HepG2 (cell line): ENCODE results near the gene TBC1D10B. TPM values are rescaled to one million over a fixed set of nuclear protein-coding genes. Genes with fewer than 3 reads are reported as not detected.
A peak's percentile ranks its signal among the peaks of the same experiment; 100 is the strongest.

Source experiments
- ATAC-seq: fragments of 200-7000 bp; cut with Tn5 transposase; 3 replicates; pipeline ENCODE4 v1.9.1; 2020; ENCODE audit warnings: mild to moderate bottlenecking, moderate library complexity
- BruUV-seq: library from RNA; stranded (reverse); fragments of 400-500 nt; replicated peaks from 2 replicates; lab custom pipeline; 2021; lab: Mats Ljungman, UMichigan
- CTCF ChIA-PET: fragments of 300-600 bp; formaldehyde crosslinking; extraction: SDS; loops from one replicate; lab custom pipeline; 2021; ENCODE audit warnings: low total read pairs, inconsistent platforms, low intra/inter-chr PET ratio; lab: Yijun Ruan, JAX
- POLR2A ChIA-PET: fragments of 350-600 bp; sonication (Branson Sonifier 250); formaldehyde crosslinking; loops from one replicate; lab custom pipeline; 2020; ENCODE audit warnings: antibody characterized with exemption, inconsistent platforms; lab: Yijun Ruan, JAX
- DNase-seq: peaks from one replicate; pipeline ENCODE4 v3.0.0-alpha.2; 2015; ENCODE audit warnings: low spot score
- FAIRE-seq: peaks from 3 replicates; lab custom pipeline; 2011; peaks lifted over from hg19 to GRCh38; lab: Jason Lieb, UNC
- H2AFZ ChIP-seq: one replicate; pipeline ENCODE4 v1.6.1; 2011; ENCODE audit warnings: low read length, inconsistent platforms
- H3K27ac ChIP-seq: fragments of 300-600 bp; 3 replicates; pipeline ENCODE4 v1.8.0; 2011; ENCODE audit warnings: mixed run types, mild to moderate bottlenecking, mixed read lengths, low read length, inconsistent platforms; ENCODE audit not compliant: insufficient read depth; ENCODE audit errors: extremely low read length
- H3K27me3 ChIP-seq, 2 experiments: fragments of 200-600 bp in 1 of 2; 2 replicates in 1 of 2; 3 replicates in 1 of 2; pipeline versions ENCODE4 v1.6.0 to v1.8.0; 2011; ENCODE audit warnings: low read length in 2 of 2, mild to moderate bottlenecking in 2 of 2, moderate library complexity in 2 of 2, inconsistent platforms in 1 of 2; ENCODE audit not compliant: insufficient read depth in 2 of 2, control insufficient read depth in 1 of 2
- H3K36me3 ChIP-seq, 2 experiments: fragments of 200-600 bp in 1 of 2; replicated peaks in 1 of 2; 2 replicates in 1 of 2; 3 replicates in 1 of 2; pipeline versions ENCODE4 v1.5.1 to v1.8.0; 2011; ENCODE audit warnings: low read length in 2 of 2, inconsistent platforms in 1 of 2; ENCODE audit not compliant: insufficient read depth in 2 of 2, control insufficient read depth in 1 of 2
- H3K4me1 ChIP-seq: 2 replicates; pipeline ENCODE4 v1.5.1; 2012; ENCODE audit warnings: low read length, inconsistent platforms; ENCODE audit not compliant: insufficient read depth
- H3K4me2 ChIP-seq: 2 replicates; pipeline ENCODE4 v1.6.0; 2011; ENCODE audit warnings: low read depth, low read length, inconsistent platforms
- H3K4me3 ChIP-seq, 3 experiments: fragments of 200-600 bp in 1 of 3; sonication (generic), shearing (Covaris generic) in 1 of 3; replicated peaks in 1 of 3; 2 replicates each; pipeline ENCODE4 v1.5.1; 2011 to 2016; ENCODE audit warnings: low read length in 3 of 3, inconsistent platforms in 2 of 3, low read depth in 2 of 3, mild to moderate bottlenecking in 2 of 3, control low read depth in 1 of 3, mixed read lengths in 1 of 3; ENCODE audit not compliant: insufficient read depth in 1 of 3
- H3K79me2 ChIP-seq: one replicate; pipeline ENCODE4 v1.6.1; 2011; ENCODE audit warnings: low read length, inconsistent platforms; ENCODE audit not compliant: insufficient read depth
- H3K9ac ChIP-seq: 2 replicates; pipeline ENCODE4 v1.6.0; 2011; ENCODE audit warnings: mild to moderate bottlenecking, low read depth, low read length, inconsistent platforms; ENCODE audit not compliant: insufficient read depth
- H3K9me3 ChIP-seq: 2 replicates; pipeline ENCODE4 v1.5.1; 2012; ENCODE audit warnings: mild to moderate bottlenecking, low read length
- H4K20me1 ChIP-seq: 2 replicates; pipeline ENCODE4 v1.6.0; 2011; ENCODE audit warnings: inconsistent platforms, mild to moderate bottlenecking, low read length, moderate library complexity; ENCODE audit not compliant: insufficient read depth
- ARID2 ChIP-seq: sonication (generic); formaldehyde crosslinking; IDR thresholded peaks from 2 replicates; pipeline ENCODE4 v1.8.1; 2022; ENCODE audit warnings: mild to moderate bottlenecking, missing genetic modification reagents, borderline replicate concordance
- BORCS8-MEF2B ChIP-seq: sonication (generic); formaldehyde crosslinking; IDR thresholded peaks from 2 replicates; pipeline ENCODE4 v1.8.0; 2022; ENCODE audit warnings: mild to moderate bottlenecking, missing genetic modification reagents
- FOSL2 ChIP-seq: sonication (generic); formaldehyde crosslinking; IDR thresholded peaks from 2 replicates; pipeline ENCODE4 v1.4.0; 2020; ENCODE audit warnings: missing genetic modification reagents
- FOXP1 ChIP-seq, 2 experiments: fragments of 450-650 bp in 1 of 2; IDR thresholded peaks; 2 replicates each; pipeline ENCODE4 v1.6.1; 2017 to 2018; ENCODE audit warnings: antibody characterized with exemption in 1 of 2
- HNRNPH1 ChIP-seq: fragments of 200-400 bp; formaldehyde crosslinking; optimal IDR thresholded peaks from 2 replicates; pipeline ENCODE3; 2017; ENCODE audit warnings: mild to moderate bottlenecking, low read depth, low read length
- KDM2A ChIP-seq: sonication (generic); formaldehyde crosslinking; IDR thresholded peaks from 2 replicates; pipeline ENCODE4 v1.4.0; 2020; ENCODE audit warnings: low read depth, missing genetic modification reagents, borderline replicate concordance
- NFATC3 ChIP-seq: sonication (generic); formaldehyde crosslinking; IDR thresholded peaks from 2 replicates; pipeline ENCODE4 v1.5.1; 2020; ENCODE audit warnings: mild to moderate bottlenecking, missing genetic modification reagents
- NFIC ChIP-seq: IDR thresholded peaks from 2 replicates; pipeline ENCODE4 v1.6.1; 2012; ENCODE audit warnings: mild to moderate bottlenecking, low read length, inconsistent platforms
- NONO ChIP-seq, 2 experiments: fragments of 450-650 bp in 1 of 2; sonication (generic) in 1 of 2; formaldehyde crosslinking in 1 of 2; IDR thresholded peaks in 1 of 2; conservative IDR thresholded peaks in 1 of 2; 2 replicates each; pipeline versions ENCODE4 v1.6.1 to v1.8.0; 2017 to 2022; ENCODE audit warnings: mild to moderate bottlenecking in 1 of 2, missing genetic modification reagents in 1 of 2, moderate library complexity in 1 of 2
- NR2F6 ChIP-seq, 2 experiments: IDR thresholded peaks; 2 replicates each; pipeline ENCODE4 v1.6.1; 2016; ENCODE audit warnings: antibody characterized with exemption in 1 of 2, mild to moderate bottlenecking in 1 of 2
- REXO4 ChIP-seq: sonication (generic); formaldehyde crosslinking; IDR thresholded peaks from 2 replicates; pipeline ENCODE4 v1.8.0; 2022; ENCODE audit warnings: missing genetic modification reagents, mild to moderate bottlenecking, borderline replicate concordance
- YEATS2 ChIP-seq: sonication (generic); formaldehyde crosslinking; IDR thresholded peaks from 2 replicates; pipeline ENCODE4 v1.4.0; 2020; ENCODE audit warnings: missing genetic modification reagents, borderline replicate concordance
- ZNF331 ChIP-seq: sonication (generic); formaldehyde crosslinking; IDR thresholded peaks from 2 replicates; pipeline ENCODE4 v1.4.0; 2020; ENCODE audit warnings: missing genetic modification reagents
- ZNF761 ChIP-seq: sonication (generic); formaldehyde crosslinking; conservative IDR thresholded peaks from 2 replicates; pipeline ENCODE4 v1.4.0; 2020; ENCODE audit warnings: mild to moderate bottlenecking, missing genetic modification reagents
- ZNF773 ChIP-seq: sonication (generic); formaldehyde crosslinking; IDR thresholded peaks from 2 replicates; pipeline ENCODE4 v1.4.0; 2020; ENCODE audit warnings: missing genetic modification reagents, borderline replicate concordance
- WGBS: methylation state at CpG from one replicate; pipeline ENCODE4 v1.1.6; 2017; ENCODE audit warnings: low lambda C conversion rate; 5-methylcytosine and 5-hydroxymethylcytosine counted together
- in situ Hi-C: cut with HindIII; loops from 2 replicates; pipeline ENCODE4 v1.10.0; 2017; ENCODE audit warnings: low pct_unique_long_range_greater_than_20kb; ENCODE audit not compliant: extremely low pct_ligation_motif_present
- intact Hi-C: fragments of 100-400 bp; cut with micrococcal nuclease; formaldehyde crosslinking; loops from one replicate; pipeline ENCODE4 v1.10.0; 2022; ENCODE audit not compliant: unreplicated experiment
- polyA plus RNA-seq, 8 experiments: library from polyadenylated mRNA; depleted of rRNA in 3 of 8; stranded (reverse) in 7 of 8; unstranded in 1 of 8; fragments of >200 nt; fragmentation: Illumina TruSeq in 4 of 8; extraction: Trizol in 4 of 8; gene quantifications; 2 replicates each; pipeline versions ENCODE4 v1.2.1 to v1.2.3, GENCODE V29; 2011 to 2016; ENCODE audit warnings: low read depth in 4 of 8, missing spikeins in 1 of 8, mixed read lengths in 1 of 8; ENCODE audit not compliant: insufficient read depth in 1 of 8
- total RNA-seq, 5 experiments: library from RNA; depleted of rRNA; stranded (reverse); fragments of >200 nt; fragmentation: Illumina TruSeq; extraction: Trizol; gene quantifications; 2 replicates each; pipeline ENCODE4 v1.2.3, GENCODE V29; 2016; ENCODE audit warnings: low read depth in 1 of 5
- TF ChIP-seq, protein P1 (sequence below): sonication (generic); formaldehyde crosslinking; IDR thresholded peaks from 2 replicates; pipeline ENCODE4 v1.8.0; 2022; ENCODE audit warnings: mild to moderate bottlenecking, missing genetic modification reagents; ENCODE audit not compliant: insufficient replicate concordance
- TF ChIP-seq, protein P2 (sequence below): sonication (generic); formaldehyde crosslinking; IDR thresholded peaks from 2 replicates; pipeline ENCODE4 v1.5.0; 2020; ENCODE audit warnings: missing genetic modification reagents

The TBC1D10B gene
- total and polyA plus RNA-seq, 2 of the 13 experiments (the other 11 are each of a cell fraction or from before 2014, with no cell fraction given), result 15.7 to 24.8 TPM

DNA sequence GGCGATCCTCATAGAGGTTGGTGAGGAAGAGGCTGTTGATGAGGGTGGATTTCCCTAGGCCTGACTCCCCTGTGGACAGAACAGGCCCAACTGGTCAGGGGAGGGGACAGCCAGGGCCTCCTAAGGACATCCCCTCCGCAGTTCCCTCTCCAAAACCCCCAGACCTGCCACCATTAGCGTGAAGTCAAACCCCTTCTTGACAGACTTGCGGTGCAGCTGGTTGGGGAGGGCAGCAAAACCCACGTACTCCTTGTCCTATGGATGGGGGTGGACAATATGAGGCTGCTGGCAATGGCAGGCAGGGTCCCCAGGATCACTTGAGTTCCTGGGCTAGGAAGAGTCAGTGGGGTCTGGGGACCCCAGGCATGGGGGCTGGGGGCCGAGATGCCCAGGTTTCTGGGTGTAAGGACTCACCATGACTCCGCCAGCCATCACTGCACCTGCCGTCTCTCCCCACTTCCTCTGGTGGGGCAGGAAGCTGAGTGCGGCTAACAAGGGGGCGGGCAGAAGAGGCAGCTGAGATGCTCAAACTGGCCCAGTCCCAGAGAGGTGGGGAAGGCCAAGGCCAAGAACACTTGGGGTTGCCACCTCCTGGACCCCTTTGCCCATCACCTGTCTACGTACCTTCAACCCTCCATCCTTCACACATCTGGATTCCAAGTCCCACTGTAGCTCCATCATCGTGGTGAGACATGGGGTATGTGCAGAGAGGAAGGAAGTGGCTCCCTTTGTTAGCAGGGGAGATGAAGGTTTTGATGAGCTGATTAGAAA is 12.0 kb upstream of the TBC1D10B start, which contains the start of gene SEPTIN1:
Gene SEPTIN1, minus strand, starts transcription at position 451 of the 771 bp plus-strand sequence. Its CDS starts 19 bp downstream, at position 432.
- Histone ChIP-seq H3K27ac (no peak within 1 kb of the TSS), H3K4me1 (peaks cover 41% of the 10 kb centered on the region)
- no peak for ATAC-seq
- intact Hi-C loops, result no loop called here
- TF ChIP-seq, protein P1, sequence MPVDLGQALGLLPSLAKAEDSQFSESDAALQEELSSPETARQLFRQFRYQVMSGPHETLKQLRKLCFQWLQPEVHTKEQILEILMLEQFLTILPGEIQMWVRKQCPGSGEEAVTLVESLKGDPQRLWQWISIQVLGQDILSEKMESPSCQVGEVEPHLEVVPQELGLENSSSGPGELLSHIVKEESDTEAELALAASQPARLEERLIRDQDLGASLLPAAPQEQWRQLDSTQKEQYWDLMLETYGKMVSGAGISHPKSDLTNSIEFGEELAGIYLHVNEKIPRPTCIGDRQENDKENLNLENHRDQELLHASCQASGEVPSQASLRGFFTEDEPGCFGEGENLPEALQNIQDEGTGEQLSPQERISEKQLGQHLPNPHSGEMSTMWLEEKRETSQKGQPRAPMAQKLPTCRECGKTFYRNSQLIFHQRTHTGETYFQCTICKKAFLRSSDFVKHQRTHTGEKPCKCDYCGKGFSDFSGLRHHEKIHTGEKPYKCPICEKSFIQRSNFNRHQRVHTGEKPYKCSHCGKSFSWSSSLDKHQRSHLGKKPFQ (CRISPR knock-in tag), result no peak
- TF ChIP-seq NONO (IDR thresholded peaks at IDR 0.05), result no peak
- TF ChIP-seq NONO (CRISPR knock-in tag; conservative IDR thresholded peaks at IDR 0.05), result no peak
- TF ChIP-seq ARID2 (CRISPR knock-in tag), result no peak
- TF ChIP-seq ZNF761 (CRISPR knock-in tag), result no peak
- no peak for TF ChIP-seq YEATS2 (CRISPR knock-in tag)
- no peak for TF ChIP-seq KDM2A (CRISPR knock-in tag)
- no peak for TF ChIP-seq FOXP1 (IDR thresholded peaks at IDR 0.05)
- TF ChIP-seq FOXP1 (CRISPR knock-in tag; IDR thresholded peaks at IDR 0.05), result no peak
- TF ChIP-seq HNRNPH1, result no peak
- TF ChIP-seq BORCS8-MEF2B (CRISPR knock-in tag), result no peak
- no peak for TF ChIP-seq NFIC
- TF ChIP-seq NR2F6 (IDR thresholded peaks at IDR 0.05), result no peak
- no peak for TF ChIP-seq NR2F6 (CRISPR knock-in tag; IDR thresholded peaks at IDR 0.05)
- no peak for TF ChIP-seq NFATC3 (CRISPR knock-in tag)
- TF ChIP-seq FOSL2 (CRISPR knock-in tag), result no peak
- no peak for TF ChIP-seq ZNF331 (CRISPR knock-in tag)
- no peak for TF ChIP-seq ZNF773
- TF ChIP-seq, protein P2, sequence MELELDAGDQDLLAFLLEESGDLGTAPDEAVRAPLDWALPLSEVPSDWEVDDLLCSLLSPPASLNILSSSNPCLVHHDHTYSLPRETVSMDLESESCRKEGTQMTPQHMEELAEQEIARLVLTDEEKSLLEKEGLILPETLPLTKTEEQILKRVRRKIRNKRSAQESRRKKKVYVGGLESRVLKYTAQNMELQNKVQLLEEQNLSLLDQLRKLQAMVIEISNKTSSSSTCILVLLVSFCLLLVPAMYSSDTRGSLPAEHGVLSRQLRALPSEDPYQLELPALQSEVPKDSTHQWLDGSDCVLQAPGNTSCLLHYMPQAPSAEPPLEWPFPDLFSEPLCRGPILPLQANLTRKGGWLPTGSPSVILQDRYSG (CRISPR knock-in tag), result no peak
- no peak for TF ChIP-seq REXO4 (CRISPR knock-in tag)
- TF ChIP-seq, all 625 proteins: peak for 0
- Histone ChIP-seq H3K27me3 (no peaks in the 10 kb centered on the region), H3K9me3 (no peaks in the 10 kb centered on the region), H4K20me1 (no peaks in the 10 kb centered on the region), H3K36me3 (no peaks in the 10 kb centered on the region), H3K79me2 (peaks cover 2% of the 10 kb centered on the region), H3K9ac (no peak within 1 kb of the TSS), H3K4me2 (peak within 1 kb of the TSS; percentile 54), H3K4me3 (peak within 1 kb of the TSS in 1 of 3 experiments; percentile 27; a peak in 1 of 6 replicates), H2AFZ (no peak within 1 kb of the TSS)
- no TSS peak for BruUV-seq
- in situ Hi-C loops, result no loop called here
- FAIRE-seq (no peak), DNase-seq (no peak)
- 72% methylated on average over 11 of the region's 12 CpGs for WGBS
- ChIA-PET CTCF (no interaction called here), POLR2A (interaction anchor here (0.8 to 2.9 kb wide), 4 partner anchors 10 to 25 kb away, joined by 3 to 14 read pairs (median 8); partner anchors contain the start of genes ZNF48 and ZNF771)
